ENCODE results near the gene FERMT3.
A peak's percentile ranks its signal among the peaks of the same experiment; 100 is the strongest.

Gene FERMT3

GRCh38 chr11:64250415-64251015 lies 44.0 kb downstream of the FERMT3 start:
- peak overlapping the region; percentile 46 to 85 (median 75) for H3K4me3 ChIP-seq (ENCODE audit: control insufficient read depth in 1 of 7, extremely low read depth in 1 of 7, insufficient read depth in 4 of 7, low read depth in 2 of 7, low read length in 6 of 7)
- POLR2A ChIA-PET: interaction anchor here (1.2 to 1.7 kb wide), 4 partner anchors 18 to 67 kb away, joined by 3 to 10 read pairs (median 5); partner anchors contain the start of genes FERMT3 and TRMT112
- H3K27me3 ChIP-seq (replicated peaks in 2 of 5; ENCODE audit: control insufficient read depth in 4 of 5, insufficient read depth in 5 of 5, low read length in 4 of 5): no peaks in the 10 kb centered on the region
- WGBS (ENCODE audit: insufficient coverage): 25% methylated on average over 11 of the region's 13 CpGs
- CTCF ChIA-PET: interaction anchor here (0.9 to 12.2 kb wide), 16 partner anchors 7 to 107 kb away, joined by 3 to 177 read pairs (median 5); partner anchors contain the start of genes BAD, CATSPERZ and FERMT3
- no peak for DNase-seq
- peaks cover 0 to 16% (median 7%) of the 10 kb centered on the region in 4 experiments for H3K36me3 ChIP-seq (ENCODE audit: control insufficient read depth in 4 of 4, insufficient read depth in 4 of 4, low read length in 3 of 4)
- no peaks in the 10 kb centered on the region for H3K9me3 ChIP-seq (ENCODE audit: control extremely low read depth in 1 of 5, control insufficient read depth in 4 of 5, insufficient read depth in 2 of 5, low read depth in 1 of 5, low read length in 4 of 5)
- H3K27ac ChIP-seq (ENCODE audit: insufficient read depth in 1 of 2, low read depth in 1 of 2, low read length in 2 of 2, poor library complexity in 1 of 2, severe bottlenecking in 2 of 2): no peak overlapping the region
- peaks cover 0 to 59% (median 55%) of the 10 kb centered on the region in 4 experiments for H3K4me1 ChIP-seq (ENCODE audit: control extremely low read depth in 1 of 4, control insufficient read depth in 4 of 4, insufficient read depth in 4 of 4, low read length in 3 of 4)

DNA sequence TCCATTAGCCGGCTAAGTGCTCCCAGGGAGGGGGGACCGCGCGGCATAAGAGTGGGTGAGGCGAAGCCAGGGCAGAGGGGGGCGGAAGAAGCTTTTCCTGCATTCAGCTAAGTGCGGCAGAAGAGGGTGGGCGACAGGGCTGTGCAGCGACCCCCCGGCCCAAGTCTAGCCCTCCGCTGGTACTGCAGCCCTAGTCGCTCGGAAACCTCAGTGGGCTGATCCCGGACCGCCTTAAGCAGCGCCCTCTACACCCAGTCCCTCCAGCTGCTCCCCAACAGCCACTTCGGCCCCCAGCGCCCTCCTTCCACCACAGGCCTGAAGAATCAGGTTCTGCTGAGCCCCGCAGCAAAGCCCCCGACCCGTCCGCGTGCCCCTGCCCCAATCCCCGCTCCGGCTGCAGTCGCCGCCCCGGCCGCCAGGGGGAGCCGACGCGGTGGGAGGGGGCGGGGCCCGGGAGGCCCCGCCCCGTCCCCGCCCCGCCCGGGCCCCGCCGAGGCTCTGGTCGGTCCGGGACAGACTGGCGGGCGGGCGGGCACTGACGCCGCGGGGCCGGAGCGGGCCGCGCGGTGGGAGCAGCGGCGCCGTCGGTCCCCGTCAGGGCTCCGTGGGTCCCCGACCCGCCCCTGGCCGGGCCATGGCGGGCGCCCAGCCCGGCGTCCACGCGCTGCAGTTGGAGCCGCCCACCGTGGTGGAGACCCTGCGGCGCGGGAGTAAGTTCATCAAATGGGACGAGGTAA lies 44.7 kb downstream of the FERMT3 start, which contains the start of gene PLCB3:
PLCB3 (plus strand) TSS at position 515 of the 737 bp plus-strand sequence; CDS start at position 635, 120 bp downstream.
- H3K9me3 ChIP-seq (ENCODE audit: control extremely low read depth in 1 of 5, control insufficient read depth in 4 of 5, insufficient read depth in 2 of 5, low read depth in 1 of 5, low read length in 4 of 5): no peaks in the 10 kb centered on the region
- DNase-seq: peak in 2 of 3 donors; percentile 49 to 55
- 0% methylated on average over 64 of the region's 75 CpGs for WGBS (ENCODE audit: insufficient coverage)
- peaks cover 0 to 23% (median 10%) of the 10 kb centered on the region in 4 experiments for H3K36me3 ChIP-seq (ENCODE audit: control insufficient read depth in 4 of 4, insufficient read depth in 4 of 4, low read length in 3 of 4)
- POLR2A ChIA-PET: interaction anchor here (0.6 to 1.7 kb wide), 5 partner anchors 9 to 66 kb away, joined by 3 to 10 read pairs (median 4); partner anchors contain the start of genes FERMT3 and TRMT112
- CTCF ChIA-PET: interaction anchor here (0.9 to 12.2 kb wide), 14 partner anchors 8 to 104 kb away, joined by 3 to 177 read pairs (median 6); partner anchors contain the start of genes BAD, CATSPERZ and FERMT3
- no peak within 1 kb of the TSS for H3K27ac ChIP-seq (ENCODE audit: insufficient read depth in 1 of 2, low read depth in 1 of 2, low read length in 2 of 2, poor library complexity in 1 of 2, severe bottlenecking in 2 of 2)
- H3K27me3 ChIP-seq (replicated peaks in 2 of 5; ENCODE audit: control insufficient read depth in 4 of 5, insufficient read depth in 5 of 5, low read length in 4 of 5): no peaks in the 10 kb centered on the region
- H3K4me1 ChIP-seq (ENCODE audit: control extremely low read depth in 1 of 4, control insufficient read depth in 4 of 4, insufficient read depth in 4 of 4, low read length in 3 of 4): peaks cover 0 to 54% (median 51%) of the 10 kb centered on the region in 4 experiments
- peak within 1 kb of the TSS; percentile 46 to 85 (median 75) for H3K4me3 ChIP-seq (ENCODE audit: control insufficient read depth in 1 of 7, extremely low read depth in 1 of 7, insufficient read depth in 4 of 7, low read depth in 2 of 7, low read length in 6 of 7)

- ChIA-PET CTCF (interaction anchor here (0.7 to 12.2 kb wide), 11 partner anchors 8 to 104 kb away, joined by 3 to 177 read pairs (median 5); partner anchors contain the start of genes BAD, CATSPERZ and FERMT3), POLR2A (interaction anchor here (0.6 to 0.7 kb wide), 2 partner anchors 9 to 17 kb away, joined by 3 to 4 read pairs; no protein-coding TSS in a partner anchor)
- H3K4me1 ChIP-seq (ENCODE audit: control extremely low read depth in 1 of 4, control insufficient read depth in 4 of 4, insufficient read depth in 4 of 4, low read length in 3 of 4): peaks cover 0 to 54% (median 51%) of the 10 kb centered on the region in 4 experiments
- peaks cover 0 to 28% (median 14%) of the 10 kb centered on the region in 4 experiments for H3K36me3 ChIP-seq (ENCODE audit: control insufficient read depth in 4 of 4, insufficient read depth in 4 of 4, low read length in 3 of 4)
- no peaks in the 10 kb centered on the region for H3K9me3 ChIP-seq (ENCODE audit: control extremely low read depth in 1 of 5, control insufficient read depth in 4 of 5, insufficient read depth in 2 of 5, low read depth in 1 of 5, low read length in 4 of 5)
- H3K27me3 ChIP-seq (replicated peaks in 2 of 5; ENCODE audit: control insufficient read depth in 4 of 5, insufficient read depth in 5 of 5, low read length in 4 of 5): no peaks in the 10 kb centered on the region
- H3K27ac ChIP-seq (ENCODE audit: insufficient read depth in 1 of 2, low read depth in 1 of 2, low read length in 2 of 2, poor library complexity in 1 of 2, severe bottlenecking in 2 of 2): no peak overlapping the region
- 0% methylated on average over 12 of the region's 18 CpGs for WGBS (ENCODE audit: insufficient coverage)
- no peak for DNase-seq
- H3K4me3 ChIP-seq (ENCODE audit: control insufficient read depth in 1 of 7, extremely low read depth in 1 of 7, insufficient read depth in 4 of 7, low read depth in 2 of 7, low read length in 6 of 7): peak overlapping the region; percentile 46 to 85 (median 75)
Measured at GRCh38 chr11:64251753-64252002, 45.2 kb downstream of the FERMT3 start.

DNA sequence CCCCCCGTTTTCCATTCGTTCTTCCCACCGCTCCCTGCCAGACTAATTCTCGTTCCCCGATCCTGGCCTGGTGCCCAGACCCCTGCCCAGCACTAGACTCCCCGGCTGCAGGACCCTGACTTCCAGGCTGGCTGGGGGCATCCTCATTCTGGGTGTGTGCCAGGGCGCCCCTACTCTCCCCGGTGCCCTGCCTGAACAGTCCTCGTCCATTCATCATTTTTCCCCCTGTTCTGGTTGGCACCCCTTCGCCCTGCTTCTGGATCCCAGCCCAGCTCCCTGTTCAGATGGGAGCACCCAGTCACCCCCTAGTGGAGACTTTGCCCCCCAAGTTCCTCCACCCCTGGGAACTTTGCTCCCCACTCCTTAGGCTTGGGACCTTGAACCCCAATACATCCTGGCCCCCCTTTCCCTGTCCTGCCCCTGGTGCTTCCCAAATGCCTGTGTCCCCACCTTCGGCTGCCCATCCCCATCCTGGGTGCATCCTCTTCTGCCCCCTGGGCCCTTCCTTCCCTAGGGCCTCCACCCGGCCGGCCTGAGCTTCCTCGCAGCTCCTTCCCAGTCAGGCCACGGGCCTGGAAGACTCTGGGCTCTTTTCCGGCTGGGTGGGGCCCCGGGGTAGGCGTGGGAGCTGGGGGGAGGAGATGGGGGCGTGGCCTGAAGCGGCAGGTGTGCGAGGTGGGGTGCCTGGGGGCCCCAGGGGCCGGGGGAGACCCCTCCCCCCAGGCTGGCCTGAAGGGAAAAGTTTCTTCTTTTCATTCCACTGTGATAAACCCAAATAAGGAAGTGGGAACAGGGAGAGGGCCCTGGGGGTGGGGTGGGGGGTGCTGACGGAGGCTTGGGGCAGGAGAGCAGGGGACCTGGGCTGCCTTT lies 45.7 kb downstream of the FERMT3 start:
- POLR2A ChIA-PET: interaction anchor here (0.6 to 0.7 kb wide), 2 partner anchors 8 to 17 kb away, joined by 3 to 4 read pairs; no protein-coding TSS in a partner anchor
- H3K27me3 ChIP-seq (replicated peaks in 2 of 5; ENCODE audit: control insufficient read depth in 4 of 5, insufficient read depth in 5 of 5, low read length in 4 of 5): no peaks in the 10 kb centered on the region
- H3K4me3 ChIP-seq (ENCODE audit: control insufficient read depth in 1 of 7, extremely low read depth in 1 of 7, insufficient read depth in 4 of 7, low read depth in 2 of 7, low read length in 6 of 7): peak overlapping the region; percentile 46 to 85 (median 75)
- H3K9me3 ChIP-seq (ENCODE audit: control extremely low read depth in 1 of 5, control insufficient read depth in 4 of 5, insufficient read depth in 2 of 5, low read depth in 1 of 5, low read length in 4 of 5): no peaks in the 10 kb centered on the region
- H3K27ac ChIP-seq (ENCODE audit: insufficient read depth in 1 of 2, low read depth in 1 of 2, low read length in 2 of 2, poor library complexity in 1 of 2, severe bottlenecking in 2 of 2): peak overlapping the region in 1 of 2 experiments; percentile 25
- peaks cover 0 to 49% (median 47%) of the 10 kb centered on the region in 4 experiments for H3K4me1 ChIP-seq (ENCODE audit: control extremely low read depth in 1 of 4, control insufficient read depth in 4 of 4, insufficient read depth in 4 of 4, low read length in 3 of 4)
- H3K36me3 ChIP-seq (ENCODE audit: control insufficient read depth in 4 of 4, insufficient read depth in 4 of 4, low read length in 3 of 4): peaks cover 0 to 29% (median 17%) of the 10 kb centered on the region in 4 experiments
- CTCF ChIA-PET: interaction anchor here (0.7 to 12.2 kb wide), 9 partner anchors 9 to 103 kb away, joined by 3 to 177 read pairs (median 9); partner anchors contain the start of genes CATSPERZ and FERMT3
- DNase-seq: peak in 2 of 3 donors; percentile 21 to 25
- WGBS (ENCODE audit: insufficient coverage): 5% methylated on average over 13 of the region's 23 CpGs

DNA sequence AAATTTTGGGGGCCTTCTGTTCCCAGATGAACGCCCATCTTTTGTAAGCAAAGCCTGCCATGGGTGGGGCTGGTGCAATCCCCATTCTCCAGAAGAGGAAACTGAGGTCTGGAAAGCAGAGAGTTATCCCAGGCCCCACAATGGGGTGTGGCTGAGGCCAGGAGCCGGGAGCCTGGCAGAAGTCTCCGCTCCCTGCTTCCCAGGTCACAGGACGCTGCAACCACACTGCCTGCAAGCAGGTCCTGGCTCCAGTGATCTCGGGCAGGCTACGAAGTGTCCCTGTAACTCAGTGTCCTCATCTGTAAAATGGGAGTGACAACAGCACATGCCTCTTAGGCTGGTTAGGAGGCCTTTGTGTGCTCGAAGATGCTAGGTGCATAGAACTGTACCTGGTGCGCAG lies 46.5 kb downstream of the FERMT3 start:
- CTCF ChIA-PET: interaction anchor here (3.6 to 12.2 kb wide), 4 partner anchors 14 to 48 kb away, joined by 16 to 177 read pairs (median 62); partner anchors contain the start of gene FERMT3
- Histone ChIP-seq H3K27me3 (replicated peaks in 2 of 5; ENCODE audit: control insufficient read depth in 4 of 5, insufficient read depth in 5 of 5, low read length in 4 of 5) (no peaks in the 10 kb centered on the region), H3K4me1 (ENCODE audit: control extremely low read depth in 1 of 4, control insufficient read depth in 4 of 4, insufficient read depth in 4 of 4, low read length in 3 of 4) (peaks cover 0 to 42% (median 40%) of the 10 kb centered on the region in 4 experiments), H3K4me3 (ENCODE audit: control insufficient read depth in 1 of 7, extremely low read depth in 1 of 7, insufficient read depth in 4 of 7, low read depth in 2 of 7, low read length in 6 of 7) (peak overlapping the region in 1 of 7 experiments; percentile 85), H3K9me3 (ENCODE audit: control extremely low read depth in 1 of 5, control insufficient read depth in 4 of 5, insufficient read depth in 2 of 5, low read depth in 1 of 5, low read length in 4 of 5) (no peaks in the 10 kb centered on the region), H3K36me3 (ENCODE audit: control insufficient read depth in 4 of 4, insufficient read depth in 4 of 4, low read length in 3 of 4) (peaks cover 0 to 32% (median 18%) of the 10 kb centered on the region in 4 experiments), H3K27ac (ENCODE audit: insufficient read depth in 1 of 2, low read depth in 1 of 2, low read length in 2 of 2, poor library complexity in 1 of 2, severe bottlenecking in 2 of 2) (peak overlapping the region in 1 of 2 experiments; percentile 25)
- no peak for DNase-seq
- 86% methylated on average over 7 of the region's 8 CpGs for WGBS (ENCODE audit: insufficient coverage)
- POLR2A ChIA-PET: no interaction called here

- ChIA-PET CTCF (interaction anchor here (1.2 to 3.7 kb wide), 4 partner anchors 11 to 49 kb away, joined by 4 to 18 read pairs (median 12); partner anchors contain the start of gene CATSPERZ), POLR2A (interaction anchor here (0.6 kb wide), 1 partner anchor 34 kb away, joined by 3 read pairs; no protein-coding TSS in a partner anchor)
- Histone ChIP-seq H3K27me3 (replicated peaks in 2 of 5; ENCODE audit: control insufficient read depth in 4 of 5, insufficient read depth in 5 of 5, low read length in 4 of 5) (no peaks in the 10 kb centered on the region), H3K4me1 (ENCODE audit: control extremely low read depth in 1 of 4, control insufficient read depth in 4 of 4, insufficient read depth in 4 of 4, low read length in 3 of 4) (peaks cover 0 to 39% (median 39%) of the 10 kb centered on the region in 4 experiments), H3K9me3 (ENCODE audit: control extremely low read depth in 1 of 5, control insufficient read depth in 4 of 5, insufficient read depth in 2 of 5, low read depth in 1 of 5, low read length in 4 of 5) (no peaks in the 10 kb centered on the region), H3K4me3 (ENCODE audit: control insufficient read depth in 1 of 7, extremely low read depth in 1 of 7, insufficient read depth in 4 of 7, low read depth in 2 of 7, low read length in 6 of 7) (no peak overlapping the region), H3K27ac (ENCODE audit: insufficient read depth in 1 of 2, low read depth in 1 of 2, low read length in 2 of 2, poor library complexity in 1 of 2, severe bottlenecking in 2 of 2) (no peak overlapping the region), H3K36me3 (ENCODE audit: control insufficient read depth in 4 of 4, insufficient read depth in 4 of 4, low read length in 3 of 4) (peaks cover 0 to 36% (median 20%) of the 10 kb centered on the region in 4 experiments)
- WGBS (ENCODE audit: insufficient coverage): 93% methylated on average over 4 of the region's 5 CpGs
- DNase-seq: no peak
Measured at GRCh38 chr11:64253481-64253880, 47.0 kb downstream of the FERMT3 start.
